Brain microvascular endothelial cell (primary cell): ENCODE results near the gene C3orf20.

Experiments
- DNase-seq: peaks from one replicate; pipeline ENCODE4 v3.0.0-alpha.2; 2020
- H3K27ac ChIP-seq: fragments of 250-450 bp; sonication (Bioruptor Pico); 2 replicates; pipeline ENCODE4 v1.5.1; 2020; ENCODE audit warnings: mild to moderate bottlenecking, moderate library complexity
- H3K27me3 ChIP-seq: fragments of 250-450 bp; sonication (Bioruptor Pico); replicated peaks from 2 replicates; pipeline ENCODE4 v1.5.1; 2020; ENCODE audit warnings: mild to moderate bottlenecking
- H3K36me3 ChIP-seq: fragments of 250-450 bp; sonication (Bioruptor Pico); replicated peaks from 2 replicates; pipeline ENCODE4 v1.5.1; 2020; ENCODE audit warnings: mild to moderate bottlenecking
- H3K4me3 ChIP-seq: 2 replicates; pipeline ENCODE4 v1.5.1; 2011; ENCODE audit warnings: low read depth, mild to moderate bottlenecking, control low read depth, low read length, moderate library complexity
- CTCF ChIP-seq: IDR thresholded peaks from 2 replicates; pipeline ENCODE4 v1.5.1; 2011; ENCODE audit warnings: low read depth, mild to moderate bottlenecking, moderate library complexity, low read length, control low read depth, inconsistent platforms; ENCODE audit errors: missing control alignments
- in situ Hi-C: cut with HindIII; loops from 2 replicates; pipeline ENCODE4 v1.10.0; 2017; ENCODE audit warnings: low sequenced_read_pairs, low pct_ligation_motif_present

C3orf20 gene

GRCh38 chr3:14771593-14772497 is 96.9 kb downstream of the C3orf20 start:
- Histone ChIP-seq H3K27me3 (no peaks in the 10 kb centered on the region), H3K27ac (no peak overlapping the region), H3K36me3 (no peaks in the 10 kb centered on the region), H3K4me3 (no peak overlapping the region)
- no peak for TF ChIP-seq CTCF
- in situ Hi-C loops, result no loop called here
- no peak for DNase-seq

GRCh38 chr3:14772533-14773138 is 97.7 kb downstream of the C3orf20 start:
- no peak overlapping the region for H3K27ac ChIP-seq
- H3K36me3 ChIP-seq, result no peaks in the 10 kb centered on the region
- H3K4me3 ChIP-seq, result no peak overlapping the region
- no peaks in the 10 kb centered on the region for H3K27me3 ChIP-seq
- DNase-seq, result no peak
- in situ Hi-C loops, result no loop called here
- no peak for TF ChIP-seq CTCF

DNA sequence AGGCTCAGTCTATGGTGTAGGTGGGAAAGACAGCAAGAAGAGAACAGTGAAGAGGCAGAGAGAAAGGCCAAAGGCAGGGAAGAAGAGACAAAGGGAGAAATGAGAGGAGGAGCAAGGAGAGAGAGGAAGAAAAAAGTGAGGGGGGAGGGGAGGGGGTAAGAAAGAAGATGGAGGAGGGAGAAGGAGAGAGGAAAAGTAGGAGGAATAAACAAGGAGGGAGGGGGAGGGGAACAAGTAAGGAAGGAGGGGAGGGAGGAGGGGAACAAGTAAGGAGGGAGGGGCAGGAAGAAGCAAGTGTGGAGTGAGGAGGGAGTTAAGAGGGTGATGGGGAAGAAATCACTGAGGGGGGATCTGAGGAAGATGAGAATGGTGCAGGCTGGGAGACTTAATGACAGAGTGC is 98.3 kb downstream of the C3orf20 start:
- Histone ChIP-seq H3K27ac (no peak overlapping the region), H3K4me3 (no peak overlapping the region), H3K36me3 (no peaks in the 10 kb centered on the region), H3K27me3 (no peaks in the 10 kb centered on the region)
- no peak for TF ChIP-seq CTCF
- in situ Hi-C loops, result no loop called here
- DNase-seq, result no peak

GRCh38 chr3:14773691-14774128 is 98.8 kb downstream of the C3orf20 start:
- Histone ChIP-seq H3K27me3 (no peaks in the 10 kb centered on the region), H3K36me3 (no peaks in the 10 kb centered on the region), H3K27ac (no peak overlapping the region), H3K4me3 (no peak overlapping the region)
- in situ Hi-C loops, result no loop called here
- TF ChIP-seq CTCF, result no peak
- no peak for DNase-seq

DNA sequence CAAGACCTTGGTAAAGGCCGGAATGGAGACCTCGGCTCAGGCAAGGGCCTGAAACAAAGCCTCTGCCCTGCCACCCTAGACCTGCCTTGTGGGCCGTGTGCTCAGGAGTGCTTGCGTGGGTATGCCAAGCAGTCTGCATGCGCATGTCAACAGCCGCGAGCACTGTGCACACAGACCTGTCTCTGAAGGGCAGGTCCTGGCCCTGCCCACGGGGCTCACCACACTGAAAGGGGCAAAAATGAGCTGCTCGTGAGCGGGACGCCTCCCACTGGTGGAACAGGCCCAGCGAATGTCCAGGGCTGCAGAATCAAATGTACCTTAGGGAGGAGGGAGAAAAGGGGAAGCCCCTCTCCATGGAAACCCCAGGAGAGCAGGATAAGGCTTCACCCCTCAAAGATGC is 99.5 kb downstream of the C3orf20 start:
- DNase-seq, result no peak

More for the DNA sequence above, 99.5 kb downstream of the C3orf20 start:
- Histone ChIP-seq H3K27me3 (no peaks in the 10 kb centered on the region), H3K36me3 (no peaks in the 10 kb centered on the region), H3K4me3 (no peak overlapping the region), H3K27ac (no peak overlapping the region)
- in situ Hi-C loops, result no loop called here
- no peak for TF ChIP-seq CTCF
